ENCODE results near the gene AATF. TPM values are rescaled to one million over a fixed set of nuclear protein-coding genes. Genes with fewer than 3 reads are reported as not detected.

The AATF gene
- total RNA-seq, 4 donors from 2014 or later: 16.5 to 54.2 (median 26.9) TPM

DNA sequence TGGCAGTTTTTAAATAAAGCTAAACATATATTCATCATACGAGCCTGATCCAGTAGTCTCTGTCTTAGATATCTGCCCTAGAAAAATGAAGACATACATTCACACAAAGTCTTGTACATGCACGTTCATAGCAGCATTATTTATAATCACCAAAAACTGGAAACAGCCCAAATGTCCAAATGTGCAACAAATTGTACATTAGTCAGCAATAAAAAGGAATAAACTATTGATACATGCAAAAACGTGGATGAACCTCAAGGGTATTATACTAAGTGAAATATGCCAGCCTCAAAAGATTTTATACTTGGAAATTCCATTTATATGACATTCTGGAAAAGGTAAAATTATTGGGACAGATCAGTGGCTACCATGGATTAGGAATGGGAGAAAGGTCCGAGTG is 22.8 kb downstream of the AATF start:
- no peaks in the 10 kb centered on the region for H3K9me3 ChIP-seq
- no peaks in the 10 kb centered on the region for H3K27me3 ChIP-seq
- DNase-seq: no peak
- H3K4me1 ChIP-seq: peaks cover 0 to 16% (median 0%) of the 10 kb centered on the region in 4 donors
- H3K36me3 ChIP-seq: peaks cover 0 to 20% (median 0%) of the 10 kb centered on the region in 4 donors
- in situ Hi-C loops (cut with MboI; ENCODE audit: low pct_ligation_motif_present in 1 of 4, low pct_unique_long_range_greater_than_20kb in 1 of 4, low sequenced_read_pairs in 3 of 4): no loop called here
- H3K4me3 ChIP-seq: no peak overlapping the region
- intact Hi-C loops (cut with DNase I; ENCODE audit: low total_unique reads): no loop called here
- WGBS, 2 donors (ENCODE audit: low coverage in 1 of 2): 72 to 80% methylated on average over 3 to 4 of the region's 4 CpGs
- no peak overlapping the region for H3K27ac ChIP-seq
- TF ChIP-seq EP300 (IDR thresholded peaks at IDR 0.05; ENCODE audit: low read depth) (no peak), CTCF (IDR thresholded peaks at IDR 0.05) (no peak), POLR2AphosphoS5 (IDR thresholded peaks at IDR 0.05) (no peak), POLR2A (IDR thresholded peaks at IDR 0.05) (no peak)

DNA sequence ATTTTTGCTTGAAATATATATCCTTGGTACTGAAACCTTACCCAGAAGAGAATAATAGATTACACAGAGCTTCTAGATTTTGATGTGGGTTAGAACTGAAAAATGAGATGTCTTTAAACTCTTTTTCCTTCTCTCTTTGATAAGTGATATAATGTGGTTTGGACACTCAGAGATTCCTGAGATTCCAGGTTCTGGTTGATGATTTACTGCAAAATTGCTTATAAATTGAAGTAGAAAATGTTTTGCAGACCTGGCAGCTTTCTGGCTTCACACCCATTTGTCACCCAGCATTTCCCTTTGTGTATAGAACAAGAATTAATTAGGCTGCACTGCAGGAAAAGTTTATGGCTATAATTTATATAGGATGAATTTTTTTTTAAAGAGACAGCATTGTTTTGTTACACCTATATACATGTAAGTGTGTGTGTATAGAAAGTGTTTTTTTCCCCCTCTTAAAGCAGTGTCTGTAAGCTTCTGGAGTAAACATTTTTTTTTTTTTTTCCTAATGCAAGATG is 23.5 kb downstream of the AATF start:
- TF ChIP-seq POLR2AphosphoS5 (IDR thresholded peaks at IDR 0.05): no peak
- no peak for TF ChIP-seq CTCF (IDR thresholded peaks at IDR 0.05)
- TF ChIP-seq POLR2A (IDR thresholded peaks at IDR 0.05): no peak
- no peak for TF ChIP-seq EP300 (IDR thresholded peaks at IDR 0.05; ENCODE audit: low read depth)
- Histone ChIP-seq H3K27me3 (no peaks in the 10 kb centered on the region), H3K9me3 (no peaks in the 10 kb centered on the region), H3K4me1 (peaks cover 0 to 16% (median 0%) of the 10 kb centered on the region in 4 donors), H3K4me3 (no peak overlapping the region), H3K27ac (no peak overlapping the region), H3K36me3 (peaks cover 0 to 15% (median 0%) of the 10 kb centered on the region in 4 donors)
- DNase-seq: no peak
- in situ Hi-C loops (cut with MboI; ENCODE audit: low pct_ligation_motif_present in 1 of 4, low pct_unique_long_range_greater_than_20kb in 1 of 4, low sequenced_read_pairs in 3 of 4): no loop called here
- intact Hi-C loops (cut with DNase I; ENCODE audit: low total_unique reads): no loop called here

DNA sequence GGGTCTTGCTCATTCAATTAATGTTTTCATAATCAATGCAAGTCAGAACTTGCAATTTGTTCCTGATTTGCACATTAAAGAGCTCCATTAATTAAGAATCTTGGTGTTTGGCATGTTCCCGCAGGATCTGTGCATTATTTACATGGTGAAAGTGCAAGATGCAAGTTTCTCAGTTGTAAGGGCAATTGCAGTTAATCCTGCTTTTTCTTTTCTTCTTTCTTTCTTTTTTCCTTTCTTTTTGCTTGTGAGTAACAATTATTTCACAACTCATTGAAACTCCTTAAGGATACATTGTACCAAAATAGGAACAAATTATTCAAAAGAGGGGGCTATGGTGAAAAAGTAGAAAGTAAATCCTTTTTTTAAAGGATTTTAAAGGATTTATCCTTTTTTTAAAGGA is 24.2 kb downstream of the AATF start:
- Histone ChIP-seq H3K4me3 (no peak overlapping the region), H3K36me3 (peaks cover 0 to 11% (median 0%) of the 10 kb centered on the region in 4 donors), H3K27ac (no peak overlapping the region), H3K9me3 (no peaks in the 10 kb centered on the region), H3K27me3 (no peaks in the 10 kb centered on the region), H3K4me1 (peaks cover 0 to 16% (median 0%) of the 10 kb centered on the region in 4 donors)
- in situ Hi-C loops (cut with MboI; ENCODE audit: low pct_ligation_motif_present in 1 of 4, low pct_unique_long_range_greater_than_20kb in 1 of 4, low sequenced_read_pairs in 3 of 4): no loop called here
- intact Hi-C loops (cut with DNase I; ENCODE audit: low total_unique reads): no loop called here
- no peak for DNase-seq
- 80 to 94% methylated on average over 1 of the region's 1 CpG for WGBS, 2 donors (ENCODE audit: low coverage in 1 of 2)
- no peak for TF ChIP-seq CTCF (IDR thresholded peaks at IDR 0.05)
- TF ChIP-seq EP300 (IDR thresholded peaks at IDR 0.05; ENCODE audit: low read depth): no peak
- no peak for TF ChIP-seq POLR2AphosphoS5 (IDR thresholded peaks at IDR 0.05)
- TF ChIP-seq POLR2A (IDR thresholded peaks at IDR 0.05): no peak

DNA sequence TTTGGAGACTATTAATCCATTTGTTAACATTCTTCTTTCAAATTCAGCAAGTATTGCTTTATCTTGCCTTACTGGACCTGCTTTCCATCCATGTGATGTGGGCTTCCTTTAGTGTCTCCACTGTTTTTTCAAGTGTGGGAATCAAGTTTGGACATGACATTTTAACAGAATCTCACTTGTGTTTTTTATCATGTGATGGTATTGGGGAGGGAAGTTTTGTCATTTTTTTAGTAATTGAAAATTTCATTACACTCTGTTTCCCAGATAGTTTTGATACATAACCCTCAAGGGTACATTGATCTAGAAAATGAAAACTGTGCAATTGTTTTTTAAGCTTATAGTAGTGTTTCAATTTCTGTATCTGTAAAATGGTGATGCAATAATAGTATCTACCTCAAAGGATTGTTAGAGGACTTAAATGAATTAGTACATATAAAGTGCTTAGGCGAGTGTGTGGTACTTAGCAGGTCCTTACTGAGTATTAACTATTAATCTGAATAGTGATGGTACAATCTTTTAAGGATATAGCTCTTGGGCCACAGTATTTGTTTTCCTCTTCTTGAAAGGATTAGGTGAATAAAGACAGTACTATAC is 27.3 kb downstream of the AATF start:
- intact Hi-C loops (cut with DNase I; ENCODE audit: low total_unique reads) (no loop called here), in situ Hi-C loops (cut with MboI; ENCODE audit: low pct_ligation_motif_present in 1 of 4, low pct_unique_long_range_greater_than_20kb in 1 of 4, low sequenced_read_pairs in 3 of 4) (no loop called here)
- peaks cover 0 to 28% (median 3%) of the 10 kb centered on the region in 4 donors for H3K4me1 ChIP-seq
- TF ChIP-seq POLR2AphosphoS5 (IDR thresholded peaks at IDR 0.05): no peak
- TF ChIP-seq EP300 (IDR thresholded peaks at IDR 0.05; ENCODE audit: low read depth): no peak
- no peak for TF ChIP-seq POLR2A (IDR thresholded peaks at IDR 0.05)
- TF ChIP-seq CTCF (IDR thresholded peaks at IDR 0.05): no peak
- H3K27ac ChIP-seq: no peak overlapping the region
- WGBS, 2 donors (ENCODE audit: low coverage in 1 of 2): 97 to 100% methylated on average over 1 of the region's 1 CpG
- H3K36me3 ChIP-seq: peaks cover 0 to 5% (median 0%) of the 10 kb centered on the region in 4 donors
- no peaks in the 10 kb centered on the region for H3K9me3 ChIP-seq
- DNase-seq: no peak
- H3K4me3 ChIP-seq: no peak overlapping the region
- no peaks in the 10 kb centered on the region for H3K27me3 ChIP-seq

All from transverse colon (tissue), 4 donors.